ENCODE results near the gene ATRAID. TPM values are rescaled to one million over a fixed set of nuclear protein-coding genes. Genes with fewer than 3 reads are reported as not detected.
A peak's percentile ranks its signal among the peaks of the same experiment; 100 is the strongest.

Gene ATRAID
- total and polyA plus RNA-seq, 9 donors: 123 to 318 (median 136) TPM

DNA sequence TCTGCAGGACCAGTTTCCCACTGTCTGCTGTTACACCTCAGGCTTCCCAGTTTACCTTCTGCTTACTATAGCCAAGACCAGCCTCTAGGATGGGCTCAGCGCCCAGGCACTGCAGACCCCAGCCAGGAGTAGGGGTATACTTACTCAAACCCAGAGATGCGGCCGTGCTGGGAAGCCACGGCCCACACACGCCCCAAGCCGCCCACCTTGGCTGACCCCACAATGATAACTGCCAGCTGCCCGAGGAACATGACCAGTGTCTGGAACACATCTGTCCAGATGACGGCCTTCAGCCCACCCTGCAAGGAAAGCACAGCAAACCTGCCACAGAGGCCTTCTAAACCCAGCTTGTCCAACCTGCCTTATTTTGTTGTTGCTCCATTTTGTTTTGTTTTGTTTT is 6.6 kb upstream of the ATRAID start:
- TF ChIP-seq EP300 (IDR thresholded peaks at IDR 0.05): no peak
- no peak for TF ChIP-seq CTCF (IDR thresholded peaks at IDR 0.05)
- TF ChIP-seq POLR2A (IDR thresholded peaks at IDR 0.05): no peak
- Histone ChIP-seq H3K9me3 (no peaks in the 10 kb centered on the region), H3K4me1 (ENCODE audit: insufficient read depth) (peaks cover 2% of the 10 kb centered on the region), H3K27me3 (no peaks in the 10 kb centered on the region), H3K36me3 (no peaks in the 10 kb centered on the region), H3K4me3 (no peak overlapping the region), H3K27ac (no peak overlapping the region)
- peak in 2 of 5 donors; percentile 54 to 74 for DNase-seq
- 17 to 26% (median 20%) methylated on average over 8 of the region's 8 CpGs for WGBS, 3 donors
- intact Hi-C loops (cut with DNase I): loop anchor here in 1 of 4 donors (10.0 kb wide), 1 partner anchor 240 kb away; no protein-coding TSS in a partner anchor

DNA sequence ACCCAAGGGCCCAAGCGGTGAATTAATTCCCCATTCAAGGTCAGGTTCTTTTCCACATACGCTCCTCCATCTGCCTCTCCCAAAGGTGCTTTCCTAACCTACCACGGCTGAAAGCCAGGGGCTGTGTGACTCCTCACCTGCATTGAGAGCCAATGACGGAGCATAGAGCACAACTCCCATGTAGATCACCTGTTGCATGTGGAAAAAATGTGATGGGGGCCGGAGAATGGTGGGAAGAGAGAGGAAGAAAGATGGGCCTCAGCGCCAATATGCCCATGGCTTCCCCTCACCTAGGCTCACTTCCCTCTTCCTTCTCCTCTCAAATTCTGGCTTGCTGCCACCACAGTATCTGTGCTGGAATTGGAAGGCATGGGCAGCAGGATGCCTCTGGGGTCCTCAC is 5.5 kb upstream of the ATRAID start:
- intact Hi-C loops (cut with DNase I): loop anchor here in 1 of 4 donors (10.0 kb wide), 1 partner anchor 242 kb away; no protein-coding TSS in a partner anchor
- H3K4me3 ChIP-seq: no peak overlapping the region
- H3K27me3 ChIP-seq: no peaks in the 10 kb centered on the region
- no peak for TF ChIP-seq CTCF (IDR thresholded peaks at IDR 0.05)
- no peak for TF ChIP-seq POLR2A (IDR thresholded peaks at IDR 0.05)
- no peak for TF ChIP-seq EP300 (IDR thresholded peaks at IDR 0.05)
- no peak for DNase-seq
- H3K9me3 ChIP-seq: no peaks in the 10 kb centered on the region
- H3K36me3 ChIP-seq: no peaks in the 10 kb centered on the region
- peaks cover 2% of the 10 kb centered on the region for H3K4me1 ChIP-seq (ENCODE audit: insufficient read depth)
- H3K27ac ChIP-seq: no peak overlapping the region
- WGBS, 3 donors: 93 to 97% (median 95%) methylated on average over 6 of the region's 6 CpGs

DNA sequence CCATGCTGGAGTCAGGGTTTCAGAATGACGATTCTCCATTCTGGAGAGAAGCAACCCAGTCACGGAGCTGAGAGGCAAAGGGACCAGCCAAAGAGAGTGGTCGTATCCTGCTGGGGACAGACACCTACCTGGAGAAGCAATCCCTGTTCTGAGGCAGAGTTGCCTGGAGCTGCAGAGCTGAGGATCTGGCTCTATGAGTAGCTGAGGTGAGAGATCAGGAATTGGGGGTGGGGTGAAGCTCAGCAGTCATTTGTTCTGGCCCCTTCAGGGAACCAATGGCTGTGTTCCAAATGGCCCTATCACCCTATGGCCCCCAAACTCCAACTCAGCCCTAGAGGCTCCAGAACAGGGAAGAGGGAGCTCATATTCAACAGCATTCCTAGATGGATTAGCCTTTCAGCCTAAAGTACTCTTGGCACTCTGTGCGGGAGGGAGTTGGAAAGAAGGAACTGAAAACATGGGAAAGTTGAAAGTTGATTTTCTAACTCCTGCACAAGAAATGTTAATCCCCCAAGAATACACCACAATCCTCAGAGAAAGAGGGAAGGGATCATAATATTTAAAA is 3.3 kb upstream of the ATRAID start:
- no peak for TF ChIP-seq EP300 (IDR thresholded peaks at IDR 0.05)
- no peak for TF ChIP-seq CTCF (IDR thresholded peaks at IDR 0.05)
- no peak for TF ChIP-seq POLR2A (IDR thresholded peaks at IDR 0.05)
- no peaks in the 10 kb centered on the region for H3K36me3 ChIP-seq
- DNase-seq: no peak
- intact Hi-C loops (cut with DNase I): loop anchor here in 1 of 4 donors (10.0 kb wide), 1 partner anchor 244 kb away; no protein-coding TSS in a partner anchor
- no peak overlapping the region for H3K27ac ChIP-seq
- H3K27me3 ChIP-seq: no peaks in the 10 kb centered on the region
- peaks cover 6% of the 10 kb centered on the region for H3K4me1 ChIP-seq (ENCODE audit: insufficient read depth)
- no peaks in the 10 kb centered on the region for H3K9me3 ChIP-seq
- no peak overlapping the region for H3K4me3 ChIP-seq
- 80 to 87% (median 86%) methylated on average over 4 of the region's 4 CpGs for WGBS, 3 donors

GRCh38 chr2:27209621-27210401 is 2.0 kb upstream of the ATRAID start:
- H3K36me3 ChIP-seq: no peaks in the 10 kb centered on the region
- no peak for DNase-seq
- TF ChIP-seq CTCF (IDR thresholded peaks at IDR 0.05) (no peak), EP300 (IDR thresholded peaks at IDR 0.05) (no peak), POLR2A (IDR thresholded peaks at IDR 0.05) (no peak)
- H3K27ac ChIP-seq: no peak overlapping the region
- H3K27me3 ChIP-seq: no peaks in the 10 kb centered on the region
- H3K4me1 ChIP-seq (ENCODE audit: insufficient read depth): peaks cover 7% of the 10 kb centered on the region
- no peak overlapping the region for H3K4me3 ChIP-seq
- intact Hi-C loops (cut with DNase I): loop anchor here in 1 of 4 donors (10.0 kb wide), 1 partner anchor 245 kb away; no protein-coding TSS in a partner anchor
- H3K9me3 ChIP-seq: no peaks in the 10 kb centered on the region
- WGBS, 3 donors: 79 to 86% (median 83%) methylated on average over 6 of the region's 6 CpGs

Measured in ovary (tissue), 9 donors.